ENCODE measurements around the gene MACROD2.

MACROD2 gene

DNA sequence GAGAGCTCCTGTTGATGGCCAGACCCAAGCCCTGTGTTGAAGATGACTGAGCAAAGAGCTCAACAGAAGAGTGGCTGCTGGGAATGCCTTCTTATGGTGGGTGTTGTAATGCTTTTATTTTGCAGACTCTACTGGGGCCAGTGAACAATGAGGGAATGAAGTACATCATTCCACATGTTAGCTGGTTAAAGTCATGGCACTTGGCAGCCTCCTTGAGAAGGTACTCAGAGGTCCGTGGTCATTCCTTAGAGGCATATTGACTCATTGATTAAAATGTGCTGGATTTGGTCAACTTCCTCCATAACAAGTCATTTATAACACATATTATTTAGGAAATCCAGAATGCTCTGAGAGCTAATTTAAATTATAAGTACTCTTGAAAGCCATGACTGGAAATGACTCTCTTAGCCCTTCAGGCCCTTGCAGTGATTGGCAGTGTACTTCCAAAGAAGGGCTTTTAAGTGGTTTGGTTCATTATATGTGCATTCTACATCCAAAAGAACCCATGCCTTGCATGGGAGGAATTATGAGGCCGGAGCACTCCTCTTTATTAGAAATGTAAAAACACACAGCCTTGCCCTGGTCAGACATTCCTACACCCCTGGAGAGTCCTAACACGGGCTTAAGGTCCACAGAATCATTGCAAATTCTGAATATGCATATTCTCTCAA, 1601.0 kb downstream of the MACROD2 start:
- TF ChIP-seq, protein P1, sequence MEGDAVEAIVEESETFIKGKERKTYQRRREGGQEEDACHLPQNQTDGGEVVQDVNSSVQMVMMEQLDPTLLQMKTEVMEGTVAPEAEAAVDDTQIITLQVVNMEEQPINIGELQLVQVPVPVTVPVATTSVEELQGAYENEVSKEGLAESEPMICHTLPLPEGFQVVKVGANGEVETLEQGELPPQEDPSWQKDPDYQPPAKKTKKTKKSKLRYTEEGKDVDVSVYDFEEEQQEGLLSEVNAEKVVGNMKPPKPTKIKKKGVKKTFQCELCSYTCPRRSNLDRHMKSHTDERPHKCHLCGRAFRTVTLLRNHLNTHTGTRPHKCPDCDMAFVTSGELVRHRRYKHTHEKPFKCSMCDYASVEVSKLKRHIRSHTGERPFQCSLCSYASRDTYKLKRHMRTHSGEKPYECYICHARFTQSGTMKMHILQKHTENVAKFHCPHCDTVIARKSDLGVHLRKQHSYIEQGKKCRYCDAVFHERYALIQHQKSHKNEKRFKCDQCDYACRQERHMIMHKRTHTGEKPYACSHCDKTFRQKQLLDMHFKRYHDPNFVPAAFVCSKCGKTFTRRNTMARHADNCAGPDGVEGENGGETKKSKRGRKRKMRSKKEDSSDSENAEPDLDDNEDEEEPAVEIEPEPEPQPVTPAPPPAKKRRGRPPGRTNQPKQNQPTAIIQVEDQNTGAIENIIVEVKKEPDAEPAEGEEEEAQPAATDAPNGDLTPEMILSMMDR (conservative IDR thresholded peaks at IDR 0.05; ENCODE audit: low read depth): no peak
- H3K27ac ChIP-seq: no peak overlapping the region
- ChIA-PET POLR2A (ENCODE audit: low non-redundant PET) (no interaction called here), CTCF (no interaction called here)
- DNase-seq (ENCODE audit: low spot score): no peak

DNA sequence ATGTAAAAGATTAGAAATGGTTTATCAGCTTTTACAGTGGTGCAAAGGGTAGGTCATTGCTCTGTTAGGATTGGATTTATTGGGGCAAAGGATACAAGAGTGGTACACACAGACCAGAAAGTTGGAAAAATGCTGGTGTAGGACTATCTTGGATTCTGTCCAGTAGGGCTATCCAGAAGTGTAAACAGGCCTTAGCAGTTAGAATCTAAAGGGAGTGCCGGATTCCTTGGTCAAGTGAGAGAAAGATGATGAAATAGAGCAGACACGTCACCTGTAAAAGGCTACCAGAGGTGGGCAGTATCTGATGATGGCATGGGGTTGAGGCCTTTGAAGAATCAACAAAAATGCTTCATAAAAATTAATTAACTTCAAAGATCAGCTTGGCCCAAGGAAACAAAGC, 1602.0 kb downstream of the MACROD2 start:
- POLR2A ChIA-PET (ENCODE audit: low non-redundant PET): no interaction called here
- DNase-seq (ENCODE audit: low spot score): no peak
- TF ChIP-seq, protein P1 (conservative IDR thresholded peaks at IDR 0.05; ENCODE audit: low read depth): no peak
- H3K27ac ChIP-seq: no peak overlapping the region
- CTCF ChIA-PET: no interaction called here

DNA sequence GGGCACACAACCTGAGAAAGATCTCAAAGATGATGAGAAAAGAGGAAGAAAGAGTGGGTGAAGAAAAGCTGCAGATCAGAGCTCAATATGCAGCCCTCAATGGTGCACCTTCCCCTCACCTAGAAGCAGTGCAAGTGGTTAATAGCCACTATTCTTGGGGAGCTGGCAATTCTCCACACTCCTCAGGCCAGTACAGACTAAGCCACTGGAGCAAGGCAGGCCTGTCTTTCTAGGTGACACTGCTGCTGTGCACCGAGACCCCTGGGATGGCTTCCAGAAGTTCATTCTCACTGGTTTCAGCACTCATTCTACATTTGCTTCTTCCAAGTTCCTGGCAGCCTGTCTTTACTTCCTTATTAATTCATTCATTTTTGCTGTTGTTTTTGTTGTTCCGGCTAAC, 1604.6 kb downstream of the MACROD2 start:
- DNase-seq (ENCODE audit: low spot score): no peak
- H3K27ac ChIP-seq: no peak overlapping the region
- ChIA-PET CTCF (interaction anchor here (0.7 kb wide), 1 partner anchor 75 kb away, joined by 3 read pairs; no protein-coding TSS in a partner anchor), POLR2A (ENCODE audit: low non-redundant PET) (no interaction called here)
- TF ChIP-seq, protein P1 (conservative IDR thresholded peaks at IDR 0.05; ENCODE audit: low read depth): no peak

DNA sequence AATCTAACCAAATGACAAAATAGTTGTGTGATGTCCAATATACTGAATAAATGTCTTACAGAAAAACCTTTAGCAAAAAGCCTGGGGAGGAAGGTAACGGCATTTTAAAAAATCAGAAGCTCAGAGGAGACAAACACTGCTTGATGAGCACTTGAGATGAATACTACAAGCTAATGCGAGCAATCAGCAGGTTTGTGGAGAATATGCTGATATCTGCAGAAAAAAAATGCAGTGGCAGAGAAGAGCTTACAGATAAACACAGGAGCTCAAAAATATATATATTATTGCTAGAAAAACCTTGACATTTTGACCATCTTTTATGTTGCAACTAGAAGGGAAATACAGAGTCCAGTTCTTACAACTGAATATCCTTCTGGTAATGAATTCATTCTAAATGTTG, 1605.2 kb downstream of the MACROD2 start:
- POLR2A ChIA-PET (ENCODE audit: low non-redundant PET): no interaction called here
- CTCF ChIA-PET: interaction anchor here (0.7 kb wide), 1 partner anchor 75 kb away, joined by 3 read pairs; no protein-coding TSS in a partner anchor
- TF ChIP-seq, protein P1 (conservative IDR thresholded peaks at IDR 0.05; ENCODE audit: low read depth): no peak
- H3K27ac ChIP-seq: no peak overlapping the region
- no peak for DNase-seq (ENCODE audit: low spot score)

DNA sequence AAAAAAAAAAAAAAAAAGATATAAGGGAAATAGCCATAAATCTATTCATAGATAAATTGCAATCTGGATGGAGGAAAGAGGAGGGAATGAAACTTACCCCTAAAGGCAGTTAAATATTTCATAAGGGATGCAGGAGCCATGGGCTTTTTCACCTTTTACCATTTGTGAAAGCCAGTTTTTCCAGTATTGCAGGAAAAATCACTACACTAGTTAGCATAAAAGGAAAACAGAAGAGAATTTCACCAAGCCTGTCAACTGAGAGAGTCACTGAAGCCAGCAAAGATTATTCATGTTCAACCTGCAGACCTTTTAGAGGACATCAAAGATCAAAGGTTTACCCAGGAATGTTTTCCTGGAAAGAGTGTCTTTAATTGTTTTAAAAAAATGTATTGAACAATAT, 1608.2 kb downstream of the MACROD2 start:
- ChIA-PET CTCF (interaction anchor here (0.7 kb wide), 1 partner anchor 626 kb away, joined by 3 read pairs; no protein-coding TSS in a partner anchor), POLR2A (ENCODE audit: low non-redundant PET) (no interaction called here)
- no peak overlapping the region for H3K27ac ChIP-seq
- TF ChIP-seq, protein P1 (conservative IDR thresholded peaks at IDR 0.05; ENCODE audit: low read depth): no peak
- no peak for DNase-seq (ENCODE audit: low spot score)

DNA sequence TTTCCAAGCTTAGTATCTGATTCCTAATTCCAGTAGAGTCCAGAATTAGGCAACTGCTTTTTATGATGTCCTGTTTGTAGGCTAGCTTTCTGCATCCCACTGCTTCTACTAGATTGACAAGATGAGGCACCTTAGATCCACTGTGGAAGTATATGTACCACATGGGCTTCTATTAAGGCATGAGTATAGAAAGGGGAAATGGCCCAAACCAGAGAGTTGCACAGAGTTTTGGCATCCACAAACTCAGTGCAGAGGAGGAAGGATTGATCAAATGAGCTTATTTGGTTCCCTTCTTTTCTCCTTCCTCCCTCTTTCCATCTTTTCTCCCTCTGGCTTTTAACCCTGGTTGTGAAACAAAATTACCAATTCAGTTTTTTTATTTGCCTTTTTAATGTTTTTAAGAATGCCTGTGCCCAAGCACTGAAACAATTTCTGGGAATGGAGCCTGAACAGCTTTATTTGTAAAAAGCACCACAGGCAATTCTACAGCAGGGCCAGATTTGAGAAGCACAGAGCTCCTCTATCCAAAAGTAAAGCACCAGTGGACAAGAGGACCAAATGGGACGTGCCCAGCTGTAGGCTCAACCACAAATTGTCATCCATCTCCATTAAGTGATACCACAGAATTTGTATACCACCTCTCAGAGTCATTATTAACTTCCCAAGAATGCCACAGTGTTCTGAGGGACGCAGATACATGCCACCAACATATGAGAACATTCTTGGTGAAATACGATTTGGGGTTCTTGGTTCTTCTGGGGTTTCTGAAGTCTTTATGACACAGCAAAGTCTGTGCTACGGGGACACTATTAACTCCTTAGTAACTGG, 1608.9 kb downstream of the MACROD2 start:
- no peak overlapping the region for H3K27ac ChIP-seq
- no peak for DNase-seq (ENCODE audit: low spot score)
- ChIA-PET CTCF (no interaction called here), POLR2A (ENCODE audit: low non-redundant PET) (no interaction called here)
- TF ChIP-seq, protein P1 (conservative IDR thresholded peaks at IDR 0.05; ENCODE audit: low read depth): no peak
